Measurements from ENCODE around the gene FAM72A.

Gene FAM72A

DNA sequence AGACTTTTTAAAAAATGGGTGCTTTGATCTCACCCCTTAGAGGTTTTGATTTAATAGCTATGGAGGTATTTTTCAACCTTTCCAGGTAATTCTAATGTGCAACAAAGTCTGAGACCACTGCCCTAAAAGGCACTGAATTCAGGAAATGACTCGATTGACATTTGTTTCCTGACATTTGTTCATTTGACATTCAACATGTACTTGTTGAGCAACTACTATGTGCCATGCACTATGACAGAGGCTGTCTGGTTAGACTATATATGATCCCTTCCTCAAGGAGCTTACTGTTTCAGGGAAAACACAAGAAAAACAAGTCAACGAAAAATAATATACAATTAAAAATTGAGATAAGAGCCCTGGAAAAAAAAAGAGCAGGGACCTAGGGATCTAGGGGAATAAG is 59.9 kb downstream of the FAM72A start:
- ChIA-PET CTCF (interaction anchor here (0.6 kb wide), 1 partner anchor 788 kb away, joined by 3 read pairs; no protein-coding TSS in a partner anchor), POLR2A (no interaction called here)
- TF ChIP-seq L3MBTL2 (conservative IDR thresholded peaks at IDR 0.05) (no peak), TARDBP (IDR thresholded peaks at IDR 0.05) (no peak), FOXA1 (IDR thresholded peaks at IDR 0.05) (no peak), BHLHE40 (IDR thresholded peaks at IDR 0.05; ENCODE audit: borderline replicate concordance) (no peak), SP1 (IDR thresholded peaks at IDR 0.05) (no peak), SUZ12 (IDR thresholded peaks at IDR 0.05) (no peak), FOXK2 (IDR thresholded peaks at IDR 0.05) (no peak), NFRKB (IDR thresholded peaks at IDR 0.05) (no peak), LEF1 (IDR thresholded peaks at IDR 0.05; ENCODE audit: borderline replicate concordance) (no peak), ELF4 (IDR thresholded peaks at IDR 0.05) (no peak), ZNF384 (IDR thresholded peaks at IDR 0.05) (no peak), CTBP1 (IDR thresholded peaks at IDR 0.05; ENCODE audit: borderline replicate concordance) (no peak), FOXM1 (IDR thresholded peaks at IDR 0.05; ENCODE audit: borderline replicate concordance) (no peak)
- TF ChIP-seq, protein P1, sequence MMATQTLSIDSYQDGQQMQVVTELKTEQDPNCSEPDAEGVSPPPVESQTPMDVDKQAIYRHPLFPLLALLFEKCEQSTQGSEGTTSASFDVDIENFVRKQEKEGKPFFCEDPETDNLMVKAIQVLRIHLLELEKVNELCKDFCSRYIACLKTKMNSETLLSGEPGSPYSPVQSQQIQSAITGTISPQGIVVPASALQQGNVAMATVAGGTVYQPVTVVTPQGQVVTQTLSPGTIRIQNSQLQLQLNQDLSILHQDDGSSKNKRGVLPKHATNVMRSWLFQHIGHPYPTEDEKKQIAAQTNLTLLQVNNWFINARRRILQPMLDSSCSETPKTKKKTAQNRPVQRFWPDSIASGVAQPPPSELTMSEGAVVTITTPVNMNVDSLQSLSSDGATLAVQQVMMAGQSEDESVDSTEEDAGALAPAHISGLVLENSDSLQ (IDR thresholded peaks at IDR 0.05) = no peak
- no peak for DNase-seq (ENCODE audit: extremely low spot score)

DNA sequence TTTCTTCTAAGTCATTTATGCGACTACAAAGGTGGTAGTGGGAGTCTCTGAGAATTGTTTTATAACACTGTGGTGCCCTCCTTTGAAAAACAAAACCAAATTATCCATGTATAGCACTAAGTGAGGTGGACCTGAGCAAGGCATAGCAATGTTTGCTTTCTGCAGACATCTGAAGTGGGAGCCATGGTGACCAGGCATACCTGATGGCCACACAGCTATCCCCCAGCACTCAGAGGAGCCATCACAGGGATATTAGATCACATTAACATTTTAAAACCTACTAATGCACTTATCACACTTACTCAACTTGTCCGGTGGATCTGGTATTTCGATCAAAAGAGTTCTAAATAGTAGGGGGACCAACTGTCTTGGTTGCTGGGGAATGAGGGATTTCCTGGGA is 60.6 kb downstream of the FAM72A start:
- TF ChIP-seq ARNT (IDR thresholded peaks at IDR 0.05) = no peak
- no peak for TF ChIP-seq ZNF384 (IDR thresholded peaks at IDR 0.05)
- no peak for TF ChIP-seq BHLHE40 (IDR thresholded peaks at IDR 0.05; ENCODE audit: borderline replicate concordance)
- no peak for TF ChIP-seq NFRKB (IDR thresholded peaks at IDR 0.05)
- no peak for TF ChIP-seq TARDBP (IDR thresholded peaks at IDR 0.05)
- POLR2A ChIA-PET = no interaction called here
- no peak for DNase-seq (ENCODE audit: extremely low spot score)
- CTCF ChIA-PET = no interaction called here

DNA sequence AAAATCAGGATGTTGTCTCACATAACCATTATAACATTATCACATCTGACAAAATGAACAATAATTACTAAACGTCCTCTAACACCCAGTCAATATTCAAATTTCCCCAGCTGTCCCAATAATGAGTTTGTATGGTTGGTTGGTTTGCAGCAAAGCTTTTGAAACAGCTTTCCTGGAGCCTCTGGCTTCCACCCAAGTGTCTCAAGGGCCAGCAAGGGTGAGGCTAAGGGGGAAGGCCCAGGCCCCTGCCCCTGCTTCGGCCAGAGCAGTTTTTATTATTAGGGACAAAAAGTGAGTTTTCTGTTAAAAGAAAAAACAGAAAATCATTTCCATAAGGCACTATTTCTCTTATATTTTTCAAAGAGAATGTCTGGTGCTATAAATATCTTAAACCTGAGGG is 66.4 kb downstream of the FAM72A start:
- TF ChIP-seq LEF1 (IDR thresholded peaks at IDR 0.05; ENCODE audit: borderline replicate concordance) (no peak), FOXA1 (IDR thresholded peaks at IDR 0.05) (no peak), ELF4 (IDR thresholded peaks at IDR 0.05) (no peak), SP1 (IDR thresholded peaks at IDR 0.05) (no peak), CTBP1 (IDR thresholded peaks at IDR 0.05; ENCODE audit: borderline replicate concordance) (no peak), L3MBTL2 (conservative IDR thresholded peaks at IDR 0.05) (no peak)
- POLR2A ChIA-PET = no interaction called here
- DNase-seq (ENCODE audit: extremely low spot score) = no peak
- CTCF ChIA-PET = no interaction called here
